Skeletal muscle satellite cell (primary cell): ENCODE measurements around the gene FKBP3.
"Not testable (repeated sequence)": the region's sequence is repeated elsewhere in the genome, so short reads cannot be mapped to it uniquely, and the experiment has no call there.

Experiments
- H3K27me3 ChIP-seq: 2 replicates; pipeline ENCODE4 v1.7.0; 2013; ENCODE audit warnings: low read length; ENCODE audit not compliant: control insufficient read depth, insufficient read depth
- H3K36me3 ChIP-seq: 2 replicates; pipeline ENCODE4 v1.7.0; 2013; ENCODE audit warnings: mild to moderate bottlenecking, control low read depth, low read length; ENCODE audit not compliant: insufficient read depth
- H3K4me1 ChIP-seq: 2 replicates; pipeline ENCODE4 v1.7.0; 2013; ENCODE audit warnings: low read length; ENCODE audit not compliant: control insufficient read depth, insufficient read depth
- H3K4me2 ChIP-seq: 2 replicates; pipeline ENCODE4 v1.7.0; 2013; ENCODE audit warnings: mild to moderate bottlenecking, low read length
- H3K4me3 ChIP-seq: 2 replicates; pipeline ENCODE4 v1.7.0; 2013; ENCODE audit warnings: low read length
- H3K9ac ChIP-seq: 2 replicates; pipeline ENCODE4 v1.7.0; 2013; ENCODE audit warnings: mild to moderate bottlenecking, low read depth, low read length, moderate library complexity
- H3K9me3 ChIP-seq: replicated peaks from 2 replicates; pipeline ENCODE4 v1.7.0; 2013; ENCODE audit warnings: mild to moderate bottlenecking, control low read depth, low read length

The FKBP3 gene

GRCh38 chr14:45104561-45104960 lies 29.7 kb downstream of the FKBP3 start:
- Histone ChIP-seq H3K36me3 (peaks cover 65% of the 10 kb centered on the region), H3K27me3 (no peaks in the 10 kb centered on the region), H3K4me1 (no peaks in the 10 kb centered on the region), H3K9ac (no peak overlapping the region), H3K4me3 (no peak overlapping the region), H3K4me2 (no peak overlapping the region), H3K9me3 (no peaks in the 10 kb centered on the region)

GRCh38 chr14:45103806-45104205 lies 30.5 kb downstream of the FKBP3 start:
- Histone ChIP-seq H3K4me2 (no peak overlapping the region), H3K27me3 (no peaks in the 10 kb centered on the region), H3K4me1 (no peaks in the 10 kb centered on the region), H3K36me3 (peaks cover 62% of the 10 kb centered on the region), H3K4me3 (no peak overlapping the region), H3K9ac (no peak overlapping the region), H3K9me3 (no peaks in the 10 kb centered on the region)

GRCh38 chr14:45096218-45096617 lies 38.1 kb downstream of the FKBP3 start:
- Histone ChIP-seq H3K9me3 (no peaks in the 10 kb centered on the region), H3K9ac (no peak overlapping the region), H3K36me3 (peaks cover 46% of the 10 kb centered on the region), H3K4me1 (peaks cover 5% of the 10 kb centered on the region), H3K4me3 (no peak overlapping the region), H3K4me2 (no peak overlapping the region), H3K27me3 (no peaks in the 10 kb centered on the region)

GRCh38 chr14:45095143-45095542 lies 39.1 kb downstream of the FKBP3 start:
- no peak overlapping the region for H3K9ac ChIP-seq
- no peak overlapping the region for H3K4me3 ChIP-seq
- no peak overlapping the region for H3K4me2 ChIP-seq
- peaks cover 41% of the 10 kb centered on the region for H3K36me3 ChIP-seq
- H3K4me1 ChIP-seq: peaks cover 12% of the 10 kb centered on the region
- no peaks in the 10 kb centered on the region for H3K27me3 ChIP-seq
- H3K9me3 ChIP-seq: no peaks in the 10 kb centered on the region

GRCh38 chr14:45094275-45094674 lies 40.0 kb downstream of the FKBP3 start:
- peaks cover 35% of the 10 kb centered on the region for H3K36me3 ChIP-seq
- H3K9me3 ChIP-seq: no peaks in the 10 kb centered on the region
- no peak overlapping the region for H3K4me3 ChIP-seq
- H3K27me3 ChIP-seq: no peaks in the 10 kb centered on the region
- H3K9ac ChIP-seq: no peak overlapping the region
- peaks cover 19% of the 10 kb centered on the region for H3K4me1 ChIP-seq
- no peak overlapping the region for H3K4me2 ChIP-seq

GRCh38 chr14:45091710-45092109 lies 42.6 kb downstream of the FKBP3 start:
- H3K9ac ChIP-seq: no peak overlapping the region
- H3K4me3 ChIP-seq: no peak overlapping the region
- no peak overlapping the region for H3K4me2 ChIP-seq
- H3K4me1 ChIP-seq: peaks cover 26% of the 10 kb centered on the region
- no peaks in the 10 kb centered on the region for H3K9me3 ChIP-seq
- peaks cover 16% of the 10 kb centered on the region for H3K36me3 ChIP-seq
- no peaks in the 10 kb centered on the region for H3K27me3 ChIP-seq

- Histone ChIP-seq H3K36me3 (no peaks in the 10 kb centered on the region), H3K9me3 (no peaks in the 10 kb centered on the region), H3K4me2 (peak overlapping the region; percentile 11), H3K4me1 (peaks cover 39% of the 10 kb centered on the region), H3K9ac (no peak overlapping the region), H3K4me3 (no peak overlapping the region), H3K27me3 (no peaks in the 10 kb centered on the region)
Measured at GRCh38 chr14:45089813-45090212, 44.5 kb downstream of the FKBP3 start.

GRCh38 chr14:45084946-45085346 lies 49.3 kb downstream of the FKBP3 start:
- Histone ChIP-seq H3K4me3 (peak overlapping the region; percentile 90), H3K9ac (peak overlapping the region; percentile 92), H3K4me1 (peaks cover 31% of the 10 kb centered on the region), H3K9me3 (no peaks in the 10 kb centered on the region), H3K36me3 (no peaks in the 10 kb centered on the region), H3K4me2 (peak overlapping the region; percentile 82), H3K27me3 (no peaks in the 10 kb centered on the region)

GRCh38 chr14:45083976-45084722 lies 50.1 kb downstream of the FKBP3 start, which contains the start of gene PRPF39:
Gene PRPF39, plus strand, starts transcription at chr14:45084116. Its CDS starts 11,124 bp downstream, at chr14:45095240.
- Histone ChIP-seq H3K4me3 (peak within 1 kb of the TSS; percentile 90), H3K9me3 (no peaks in the 10 kb centered on the region), H3K4me1 (peaks cover 24% of the 10 kb centered on the region), H3K4me2 (peak within 1 kb of the TSS; percentile 88), H3K9ac (peak within 1 kb of the TSS; percentile 92), H3K27me3 (no peaks in the 10 kb centered on the region), H3K36me3 (no peaks in the 10 kb centered on the region)

GRCh38 chr14:45083617-45083975 lies 50.7 kb downstream of the FKBP3 start:
- H3K9me3 ChIP-seq: no peaks in the 10 kb centered on the region
- H3K4me3 ChIP-seq: peak overlapping the region; percentile 90
- H3K9ac ChIP-seq: peak overlapping the region; percentile 81
- no peaks in the 10 kb centered on the region for H3K36me3 ChIP-seq
- H3K27me3 ChIP-seq: no peaks in the 10 kb centered on the region
- H3K4me2 ChIP-seq: peak overlapping the region; percentile 88
- H3K4me1 ChIP-seq: peaks cover 23% of the 10 kb centered on the region

- no peaks in the 10 kb centered on the region for H3K27me3 ChIP-seq
- no peak overlapping the region for H3K4me3 ChIP-seq
- H3K4me1 ChIP-seq: peaks cover 23% of the 10 kb centered on the region
- H3K9me3 ChIP-seq: no peaks in the 10 kb centered on the region
- H3K9ac ChIP-seq: no peak overlapping the region
- H3K4me2 ChIP-seq: no peak overlapping the region
- no peaks in the 10 kb centered on the region for H3K36me3 ChIP-seq
Measured at GRCh38 chr14:45082420-45082819, 51.9 kb downstream of the FKBP3 start.

GRCh38 chr14:45081096-45081495 lies 53.2 kb downstream of the FKBP3 start:
- H3K9me3 ChIP-seq, H3K9ac ChIP-seq: not testable (repeated sequence)
- H3K4me1 ChIP-seq: peaks cover 12% of the 10 kb centered on the region

More at GRCh38 chr14:45081096-45081495, 53.2 kb downstream of the FKBP3 start:
- H3K4me3 ChIP-seq, H3K4me2 ChIP-seq, H3K27me3 ChIP-seq, H3K36me3 ChIP-seq: not testable (repeated sequence)
